Gastrocnemius medialis (tissue), 4 donors: ENCODE data around the gene CDK4.

Experiments
- POLR2A ChIP-seq, 2 donors: fragments of 450-650 bp; IDR thresholded peaks; one replicate each; pipeline ENCODE4 v1.6.1; 2017; ENCODE audit warnings: antibody characterized with exemption in 2 of 2, mild to moderate bottlenecking in 2 of 2, moderate library complexity in 2 of 2
- TF ChIP-seq, protein P1 (sequence below), 5 experiments: fragments of 450-650 bp in 3 of 5; fragments of 200-600 bp in 2 of 5; sonication (generic) in 2 of 5; IDR thresholded peaks in 4 of 5; conservative IDR thresholded peaks in 1 of 5; 1 replicate in 4 of 5; 2 replicates in 1 of 5; pipeline ENCODE4 v1.5.1; 2016 to 2019; ENCODE audit warnings: antibody characterized with exemption in 5 of 5, mild to moderate bottlenecking in 3 of 5, moderate library complexity in 3 of 5

DNA sequence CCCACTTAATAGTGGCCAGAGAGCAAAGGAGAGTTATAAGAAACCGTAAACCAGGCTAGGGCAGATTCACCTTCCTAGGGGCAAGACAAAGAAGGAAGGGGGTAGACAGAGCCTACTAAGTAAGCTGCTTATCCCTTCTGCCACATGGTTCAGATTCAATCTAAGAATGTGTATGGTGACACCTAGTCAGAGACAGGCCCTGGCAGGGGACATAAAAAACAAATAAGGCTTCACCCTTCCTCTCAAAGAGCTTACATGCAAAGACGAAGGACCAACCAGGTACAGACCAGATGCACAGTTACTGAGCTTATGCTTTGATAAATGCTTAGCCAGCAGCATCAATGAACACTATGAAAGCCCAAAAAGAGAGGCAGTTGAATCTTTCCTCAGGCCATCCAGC is 10.4 kb upstream of the CDK4 start:
- TF ChIP-seq, protein P1, sequence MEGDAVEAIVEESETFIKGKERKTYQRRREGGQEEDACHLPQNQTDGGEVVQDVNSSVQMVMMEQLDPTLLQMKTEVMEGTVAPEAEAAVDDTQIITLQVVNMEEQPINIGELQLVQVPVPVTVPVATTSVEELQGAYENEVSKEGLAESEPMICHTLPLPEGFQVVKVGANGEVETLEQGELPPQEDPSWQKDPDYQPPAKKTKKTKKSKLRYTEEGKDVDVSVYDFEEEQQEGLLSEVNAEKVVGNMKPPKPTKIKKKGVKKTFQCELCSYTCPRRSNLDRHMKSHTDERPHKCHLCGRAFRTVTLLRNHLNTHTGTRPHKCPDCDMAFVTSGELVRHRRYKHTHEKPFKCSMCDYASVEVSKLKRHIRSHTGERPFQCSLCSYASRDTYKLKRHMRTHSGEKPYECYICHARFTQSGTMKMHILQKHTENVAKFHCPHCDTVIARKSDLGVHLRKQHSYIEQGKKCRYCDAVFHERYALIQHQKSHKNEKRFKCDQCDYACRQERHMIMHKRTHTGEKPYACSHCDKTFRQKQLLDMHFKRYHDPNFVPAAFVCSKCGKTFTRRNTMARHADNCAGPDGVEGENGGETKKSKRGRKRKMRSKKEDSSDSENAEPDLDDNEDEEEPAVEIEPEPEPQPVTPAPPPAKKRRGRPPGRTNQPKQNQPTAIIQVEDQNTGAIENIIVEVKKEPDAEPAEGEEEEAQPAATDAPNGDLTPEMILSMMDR (IDR thresholded peaks at IDR 0.05 in 4 of 5, conservative IDR thresholded peaks at IDR 0.05 in 1 of 5) = no peak
- no peak for TF ChIP-seq POLR2A (IDR thresholded peaks at IDR 0.05)
